ENCODE measurements around the gene PRRT3. TPM values are rescaled to one million over a fixed set of nuclear protein-coding genes. Genes with fewer than 3 reads are reported as not detected.
A peak's percentile ranks its signal among the peaks of the same experiment; 100 is the strongest.

The PRRT3 gene
- total RNA-seq: 0.47 TPM
- long read RNA-seq, partial matches to known transcripts: 0 of 2 reads
- long read RNA-seq, other reads (novel, unspliced or antisense): 1 of 2 reads

- no peaks in the 10 kb centered on the region for H3K9me3 ChIP-seq (replicated peaks)
- no peak for DNase-seq
- no peak for TF ChIP-seq CTCF (IDR thresholded peaks at IDR 0.05; ENCODE audit: borderline replicate concordance)
- H3K27me3 ChIP-seq (ENCODE audit: low read depth): no peaks in the 10 kb centered on the region
- no peak within 1 kb of the TSS for H3K27ac ChIP-seq (replicated peaks)
- intact Hi-C loops (cut with micrococcal nuclease): no loop called here
- peak within 1 kb of the TSS; percentile 69 for H3K4me3 ChIP-seq
- H3K36me3 ChIP-seq: no peaks in the 10 kb centered on the region
- peaks cover 21% of the 10 kb centered on the region for H3K4me1 ChIP-seq
Measured at GRCh38 chr3:9951962-9952805, at the start of gene PRRT3. PRRT3 (minus strand) TSS chr3:9952408; CDS start chr3:9950115, 2,293 bp downstream.

GRCh38 chr3:10000686-10001085 is 48.5 kb upstream of the PRRT3 start:
- TF ChIP-seq CTCF (IDR thresholded peaks at IDR 0.05; ENCODE audit: borderline replicate concordance): no peak
- intact Hi-C loops (cut with micrococcal nuclease): no loop called here
- no peaks in the 10 kb centered on the region for H3K9me3 ChIP-seq (replicated peaks)
- no peaks in the 10 kb centered on the region for H3K4me1 ChIP-seq
- H3K27me3 ChIP-seq (ENCODE audit: low read depth): no peaks in the 10 kb centered on the region
- no peak overlapping the region for H3K27ac ChIP-seq (replicated peaks)
- DNase-seq: no peak
- no peak overlapping the region for H3K4me3 ChIP-seq
- no peaks in the 10 kb centered on the region for H3K36me3 ChIP-seq

- no peaks in the 10 kb centered on the region for H3K27me3 ChIP-seq (ENCODE audit: low read depth)
- intact Hi-C loops (cut with micrococcal nuclease): no loop called here
Measured at GRCh38 chr3:9994086-9994844, 42.1 kb upstream of the PRRT3 start.

GRCh38 chr3:9986230-9986725 is 34.1 kb upstream of the PRRT3 start:
- intact Hi-C loops (cut with micrococcal nuclease): no loop called here
- H3K27ac ChIP-seq (replicated peaks): peak overlapping the region; percentile 83
- H3K36me3 ChIP-seq: peaks cover 18% of the 10 kb centered on the region
- DNase-seq: no peak
- H3K4me1 ChIP-seq: peaks cover 49% of the 10 kb centered on the region
- TF ChIP-seq CTCF (IDR thresholded peaks at IDR 0.05; ENCODE audit: borderline replicate concordance): no peak
- peak overlapping the region; percentile 95 for H3K4me3 ChIP-seq
- H3K9me3 ChIP-seq (replicated peaks): no peaks in the 10 kb centered on the region
- no peaks in the 10 kb centered on the region for H3K27me3 ChIP-seq (ENCODE audit: low read depth)

More at GRCh38 chr3:9994086-9994844, 42.1 kb upstream of the PRRT3 start:
- no peak for TF ChIP-seq CTCF (IDR thresholded peaks at IDR 0.05; ENCODE audit: borderline replicate concordance)
- no peak overlapping the region for H3K4me3 ChIP-seq
- no peaks in the 10 kb centered on the region for H3K4me1 ChIP-seq
- no peaks in the 10 kb centered on the region for H3K36me3 ChIP-seq
- DNase-seq: no peak
- no peaks in the 10 kb centered on the region for H3K9me3 ChIP-seq (replicated peaks)
- no peak overlapping the region for H3K27ac ChIP-seq (replicated peaks)

DNA sequence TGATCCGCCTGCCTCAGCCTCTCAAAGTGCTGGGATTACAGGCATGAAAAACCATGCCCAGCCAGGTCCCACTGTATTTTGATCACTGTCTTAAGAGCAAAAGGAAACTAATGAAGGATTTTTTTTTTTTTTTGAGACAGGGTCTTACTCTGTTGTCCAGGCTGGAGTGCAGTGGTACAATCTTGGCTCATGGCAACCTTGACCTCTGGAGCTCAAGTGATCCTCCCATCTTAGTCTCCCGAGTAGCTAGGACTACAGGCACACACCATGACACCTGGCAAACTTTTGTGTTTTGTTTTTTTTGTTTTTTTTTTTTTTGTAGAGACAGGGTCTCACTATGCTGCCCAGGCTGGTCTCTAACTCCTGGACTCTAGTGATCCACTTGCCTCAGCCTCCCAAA is 28.0 kb upstream of the PRRT3 start:
- no peak for TF ChIP-seq CTCF (IDR thresholded peaks at IDR 0.05; ENCODE audit: borderline replicate concordance)
- Histone ChIP-seq H3K36me3 (peaks cover 44% of the 10 kb centered on the region), H3K9me3 (replicated peaks) (no peaks in the 10 kb centered on the region), H3K27ac (replicated peaks) (no peak overlapping the region), H3K27me3 (ENCODE audit: low read depth) (no peaks in the 10 kb centered on the region), H3K4me3 (no peak overlapping the region), H3K4me1 (peaks cover 56% of the 10 kb centered on the region)
- intact Hi-C loops (cut with micrococcal nuclease): no loop called here
- DNase-seq: no peak
